Hematopoietic multipotent progenitor cell treated with erythropoietin and hydrocortisone succinate and interleukin-3 and kit ligand, for 17 days (in vitro differentiated cells): ENCODE measurements around the gene C10orf105.

Experiments used
- DNase-seq: peaks from one replicate; pipeline ENCODE4 v3.0.0-alpha.2; 2015; ENCODE audit warnings: low spot score

The C10orf105 gene

GRCh38 chr10:71751515-71752224 is 32.1 kb upstream of the C10orf105 start:
- DNase-seq: no peak

GRCh38 chr10:71750986-71751385 is 31.4 kb upstream of the C10orf105 start:
- DNase-seq: no peak

GRCh38 chr10:71750124-71750841 is 30.7 kb upstream of the C10orf105 start:
- DNase-seq: no peak

GRCh38 chr10:71749396-71749795 is 29.8 kb upstream of the C10orf105 start:
- DNase-seq: no peak

GRCh38 chr10:71748671-71749191 is 29.2 kb upstream of the C10orf105 start:
- peak; percentile 77 for DNase-seq

- no peak for DNase-seq
Observed at GRCh38 chr10:71747551-71748523, 28.3 kb upstream of the C10orf105 start.

- DNase-seq: peak; percentile 87
Observed at GRCh38 chr10:71747039-71747531, 27.5 kb upstream of the C10orf105 start.

- DNase-seq: peak; percentile 87
Observed at GRCh38 chr10:71746344-71747037, 26.9 kb upstream of the C10orf105 start.

- peak; percentile 41 for DNase-seq
Observed at GRCh38 chr10:71745664-71746250, 26.2 kb upstream of the C10orf105 start.

- DNase-seq: no peak
Observed at GRCh38 chr10:71744897-71745663, 25.5 kb upstream of the C10orf105 start.

GRCh38 chr10:71743866-71744265 is 24.3 kb upstream of the C10orf105 start:
- DNase-seq: peak; percentile 33

- no peak for DNase-seq
Observed at GRCh38 chr10:71743089-71743838, 23.7 kb upstream of the C10orf105 start.

GRCh38 chr10:71742301-71743088 is 22.9 kb upstream of the C10orf105 start:
- no peak for DNase-seq

GRCh38 chr10:71741671-71742070 is 22.1 kb upstream of the C10orf105 start:
- no peak for DNase-seq

GRCh38 chr10:71741029-71741428 is 21.5 kb upstream of the C10orf105 start:
- no peak for DNase-seq

GRCh38 chr10:71740069-71740653 is 20.6 kb upstream of the C10orf105 start:
- peak; percentile 30 for DNase-seq

- DNase-seq: no peak
Observed at GRCh38 chr10:71739358-71739900, 19.9 kb upstream of the C10orf105 start.

GRCh38 chr10:71737834-71738197 is 18.2 kb upstream of the C10orf105 start:
- DNase-seq: no peak
